ENCODE measurements around the gene HSPD1.

- TF ChIP-seq CTCF (IDR thresholded peaks at IDR 0.05) (peak in 1 of 5 experiments; percentile 9), POLR2A (IDR thresholded peaks at IDR 0.05) (peak; percentile 97), EP300 (IDR thresholded peaks at IDR 0.05; ENCODE audit: low read depth) (peak; percentile 92)
These were observed at the start of gene HSPD1, which contains the start of gene HSPE1 for GRCh38 chr2:197499594-197500502.
